Gastroesophageal sphincter (tissue), 3 donors: ENCODE results near the gene SSUH2.

Experiments
- POLR2A ChIP-seq, 2 donors: fragments of 450-650 bp; IDR thresholded peaks; one replicate each; pipeline ENCODE4 v1.6.1; 2017; ENCODE audit warnings: antibody characterized with exemption in 2 of 2, mild to moderate bottlenecking in 2 of 2, moderate library complexity in 1 of 2
- TF ChIP-seq, protein P1 (sequence below), 4 experiments: fragments of 200-600 bp in 2 of 4; fragments of 450-650 bp in 2 of 4; sonication (generic) in 1 of 4; IDR thresholded peaks; one replicate each; pipeline ENCODE4 v1.5.1; 2017 to 2019; ENCODE audit warnings: antibody characterized with exemption in 4 of 4, mild to moderate bottlenecking in 2 of 4, moderate library complexity in 2 of 4

- TF ChIP-seq, protein P1, sequence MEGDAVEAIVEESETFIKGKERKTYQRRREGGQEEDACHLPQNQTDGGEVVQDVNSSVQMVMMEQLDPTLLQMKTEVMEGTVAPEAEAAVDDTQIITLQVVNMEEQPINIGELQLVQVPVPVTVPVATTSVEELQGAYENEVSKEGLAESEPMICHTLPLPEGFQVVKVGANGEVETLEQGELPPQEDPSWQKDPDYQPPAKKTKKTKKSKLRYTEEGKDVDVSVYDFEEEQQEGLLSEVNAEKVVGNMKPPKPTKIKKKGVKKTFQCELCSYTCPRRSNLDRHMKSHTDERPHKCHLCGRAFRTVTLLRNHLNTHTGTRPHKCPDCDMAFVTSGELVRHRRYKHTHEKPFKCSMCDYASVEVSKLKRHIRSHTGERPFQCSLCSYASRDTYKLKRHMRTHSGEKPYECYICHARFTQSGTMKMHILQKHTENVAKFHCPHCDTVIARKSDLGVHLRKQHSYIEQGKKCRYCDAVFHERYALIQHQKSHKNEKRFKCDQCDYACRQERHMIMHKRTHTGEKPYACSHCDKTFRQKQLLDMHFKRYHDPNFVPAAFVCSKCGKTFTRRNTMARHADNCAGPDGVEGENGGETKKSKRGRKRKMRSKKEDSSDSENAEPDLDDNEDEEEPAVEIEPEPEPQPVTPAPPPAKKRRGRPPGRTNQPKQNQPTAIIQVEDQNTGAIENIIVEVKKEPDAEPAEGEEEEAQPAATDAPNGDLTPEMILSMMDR (IDR thresholded peaks at IDR 0.05) = no peak
- TF ChIP-seq POLR2A (IDR thresholded peaks at IDR 0.05) = no peak
These were observed 5.5 kb downstream of the SSUH2 start for GRCh38 chr3:8638994-8639658.
